T-helper 1 cell treated with Interleukin-12 subunit alpha and Interleukin-12 subunit beta and Interleukin-4 antibody, amounts not matched to agents 30 ng/mL and 1 ng/mL, for 36 hours (primary cell): ENCODE measurements around the gene DIAPH2. TPM values are rescaled to one million over a fixed set of nuclear protein-coding genes. Genes with fewer than 3 reads are reported as not detected.

Experiments
- intact Hi-C: fragments of 100-400 bp; cut with micrococcal nuclease; formaldehyde crosslinking; loops from one replicate; pipeline ENCODE4 v1.15.1; 2024
- total RNA-seq: library from RNA; stranded (reverse); gene quantifications from 2 replicates; pipeline ENCODE4 v1.2.3, GENCODE V29; 2022

The DIAPH2 gene
- total RNA-seq, 1 donor from 2014 or later = 10.8 TPM

DNA sequence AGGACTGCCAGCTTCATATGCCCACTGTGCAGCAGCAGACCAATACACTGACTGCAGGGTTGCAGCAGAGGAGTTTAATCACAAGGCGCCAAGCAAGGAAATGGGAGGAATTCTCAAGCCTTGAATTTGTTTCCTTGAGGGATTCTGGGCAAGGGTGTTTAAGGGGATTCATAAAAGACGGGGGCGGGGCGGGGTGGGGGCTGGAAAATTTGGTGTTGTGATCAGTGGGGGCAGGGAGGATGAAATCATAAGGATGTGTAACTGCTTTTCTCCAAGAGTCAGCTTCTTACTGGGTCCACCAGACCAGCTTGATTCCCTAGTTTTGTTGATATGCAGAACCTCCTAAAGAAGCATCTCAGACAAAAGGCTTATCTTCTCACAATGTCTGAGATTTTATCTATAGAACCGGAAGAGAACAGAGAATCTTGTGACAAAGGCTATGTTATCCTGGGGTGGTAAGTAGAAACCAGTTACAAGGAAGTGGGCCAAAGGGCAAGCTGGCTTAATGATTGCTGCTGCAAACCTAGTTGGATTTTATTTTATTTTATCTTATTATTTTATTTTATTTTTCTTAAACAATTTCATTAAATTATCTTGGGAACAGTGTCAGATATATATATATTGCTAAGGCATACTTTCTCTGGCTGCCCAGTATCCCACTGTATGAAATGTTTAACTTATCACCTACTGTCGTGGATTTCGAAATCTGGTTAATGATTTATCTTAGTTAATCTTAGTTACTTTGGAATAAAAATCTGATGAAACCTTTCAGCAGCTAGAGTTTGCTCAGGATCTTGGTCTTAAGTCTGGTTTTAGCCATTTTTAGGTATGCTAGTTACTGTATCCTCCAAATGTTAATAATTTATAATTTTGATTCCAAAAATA, 475.5 kb downstream of the DIAPH2 start:
- intact Hi-C loops = no loop called here

DNA sequence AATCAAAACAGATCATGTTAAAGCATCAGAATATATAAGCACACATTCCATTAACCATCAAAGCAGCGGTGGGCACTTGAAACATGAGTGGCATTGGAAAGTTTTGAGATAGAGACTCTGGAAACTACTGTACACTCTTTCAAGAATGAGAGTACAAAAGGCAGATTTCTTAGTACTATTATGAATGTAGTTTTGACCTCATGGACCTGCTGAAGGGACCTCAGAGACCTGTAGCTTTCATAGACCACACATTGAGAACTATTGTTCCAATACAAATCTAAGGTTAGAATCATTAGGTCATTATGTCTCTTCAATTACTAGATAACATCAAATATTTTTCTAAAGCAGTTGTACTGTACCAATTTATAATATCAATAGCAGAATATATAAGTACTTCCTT, 482.7 kb downstream of the DIAPH2 start:
- intact Hi-C loops = no loop called here

DNA sequence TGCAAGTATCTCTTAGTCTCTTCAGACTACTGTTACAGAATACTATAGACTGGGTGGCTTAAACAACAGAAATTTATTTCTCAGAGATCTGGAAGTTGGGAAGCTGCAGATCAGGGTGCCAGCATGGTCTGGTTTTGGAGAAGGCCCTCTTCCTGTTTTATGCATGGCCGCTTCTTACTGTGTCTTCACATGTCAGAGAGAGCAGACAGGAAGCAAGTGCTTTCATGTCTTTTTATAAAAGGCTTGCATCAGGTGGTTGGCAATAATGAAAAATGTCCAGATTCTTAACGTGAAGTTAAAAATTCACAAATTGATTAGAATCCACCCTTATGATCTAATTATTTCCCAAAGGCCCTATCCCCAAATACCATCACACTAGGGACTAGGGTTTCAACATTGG, 484.0 kb downstream of the DIAPH2 start:
- intact Hi-C loops = no loop called here

DNA sequence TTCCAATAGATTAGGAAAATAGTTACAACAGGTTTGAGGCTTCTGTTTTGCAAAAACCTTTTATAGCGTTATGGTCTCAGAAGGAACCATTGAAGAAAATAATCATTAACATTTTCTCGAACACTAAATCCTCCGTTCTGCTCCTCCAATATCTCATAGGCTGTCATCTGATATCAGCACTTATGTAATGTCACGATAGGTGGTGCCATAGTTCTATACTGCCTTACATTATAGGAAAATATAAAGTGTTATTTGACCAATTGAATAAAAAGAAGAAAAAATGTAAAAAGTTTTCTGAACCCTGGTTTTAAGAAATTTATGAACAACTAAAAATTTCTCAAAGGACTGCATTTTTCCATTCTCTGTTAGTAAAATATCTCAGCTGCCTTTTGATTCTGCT, 490.5 kb downstream of the DIAPH2 start:
- intact Hi-C loops = no loop called here

DNA sequence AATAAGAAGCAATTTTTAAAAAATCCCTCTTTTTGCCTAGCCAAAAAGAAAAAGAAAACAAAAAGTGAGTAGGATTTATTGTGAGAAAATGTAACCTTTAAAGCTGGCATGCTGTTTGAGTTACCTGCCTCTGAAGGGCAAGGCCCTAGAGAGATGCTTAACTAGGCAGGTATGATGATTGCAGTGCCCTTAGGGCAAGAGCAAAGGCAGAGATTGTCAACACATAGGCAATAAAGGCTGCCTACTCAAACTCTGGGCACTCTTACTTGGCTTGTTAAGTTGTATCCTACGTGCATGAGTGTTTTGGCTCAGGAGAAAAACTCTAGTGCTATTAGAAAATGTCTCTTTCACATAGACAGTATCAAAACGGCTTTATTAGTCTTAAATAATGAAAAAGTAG, 505.0 kb downstream of the DIAPH2 start:
- intact Hi-C loops = no loop called here

DNA sequence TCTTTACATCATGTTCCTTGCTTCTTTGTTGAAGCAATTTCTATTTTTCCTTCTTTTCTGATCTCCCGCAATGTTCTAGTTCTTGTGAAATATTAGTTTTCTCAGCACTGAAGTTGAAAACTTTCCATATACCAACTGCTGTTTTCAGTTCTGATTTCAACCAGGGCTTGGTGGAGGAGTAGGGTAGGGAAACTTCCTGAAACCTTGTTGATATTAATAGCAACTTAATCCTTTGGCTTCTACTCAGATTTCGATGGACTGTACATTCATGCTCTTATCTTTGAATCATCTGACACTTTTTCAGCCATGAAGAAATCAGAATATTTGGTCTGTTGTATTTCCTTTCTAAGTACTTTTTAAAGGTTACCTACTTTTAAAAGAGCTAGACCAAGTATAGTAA, 514.9 kb downstream of the DIAPH2 start:
- intact Hi-C loops = no loop called here

DNA sequence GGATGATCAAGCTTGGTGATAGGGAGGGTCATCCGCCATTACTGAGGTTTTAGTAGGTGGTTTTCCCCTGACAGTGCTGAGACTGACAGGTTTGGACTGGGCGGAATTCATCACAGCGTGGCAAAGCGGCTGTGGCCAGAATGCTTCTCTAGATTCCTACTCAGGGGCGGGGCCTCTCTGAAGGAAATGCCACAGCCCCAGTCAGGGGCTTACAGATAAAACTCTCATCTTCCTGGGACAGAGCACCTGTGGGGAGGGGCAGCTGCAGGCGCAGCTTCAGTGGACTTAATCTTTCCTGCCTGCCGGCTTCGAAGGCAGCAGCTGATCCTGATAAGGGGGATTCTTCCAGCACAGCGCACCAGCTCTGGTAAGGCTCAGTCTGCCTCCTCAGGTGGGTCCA, 515.8 kb downstream of the DIAPH2 start:
- intact Hi-C loops = no loop called here

DNA sequence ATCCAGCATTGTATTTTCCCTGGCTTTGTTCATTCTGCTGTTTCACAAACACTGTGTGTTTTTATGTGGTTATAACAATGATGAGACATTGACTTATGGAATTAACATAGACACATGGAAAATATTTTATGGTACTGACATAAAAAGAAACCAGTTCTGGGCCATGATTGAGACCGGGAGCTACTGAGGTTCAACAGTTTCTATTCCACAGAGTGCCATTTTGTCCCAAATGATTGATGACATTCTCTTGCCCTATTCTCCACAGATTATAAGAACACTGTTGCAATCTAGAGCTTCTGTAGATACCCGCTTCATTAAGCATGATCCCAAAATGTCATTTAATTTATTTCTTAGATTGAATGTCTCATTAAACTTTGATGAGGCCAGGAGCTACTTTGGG, 525.9 kb downstream of the DIAPH2 start:
- intact Hi-C loops = no loop called here

DNA sequence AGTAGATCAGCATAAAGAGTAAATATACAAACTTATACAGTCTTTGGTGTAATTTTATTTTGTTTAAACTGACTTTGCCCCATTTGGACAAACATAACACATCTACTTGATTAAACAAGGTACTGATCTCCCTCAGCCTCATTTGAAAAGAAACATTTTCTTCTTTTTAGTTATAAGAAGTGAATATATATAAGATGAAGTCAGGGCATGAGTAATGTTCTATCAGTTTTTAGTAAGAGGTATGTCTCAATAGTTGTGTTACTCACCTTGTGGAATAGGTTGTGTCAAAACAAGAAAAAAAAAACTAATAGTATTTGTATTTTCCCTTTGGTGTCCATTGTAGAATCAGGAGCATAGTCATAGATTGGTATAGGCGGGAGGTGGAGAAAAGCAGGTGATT, 526.4 kb downstream of the DIAPH2 start:
- intact Hi-C loops = no loop called here

DNA sequence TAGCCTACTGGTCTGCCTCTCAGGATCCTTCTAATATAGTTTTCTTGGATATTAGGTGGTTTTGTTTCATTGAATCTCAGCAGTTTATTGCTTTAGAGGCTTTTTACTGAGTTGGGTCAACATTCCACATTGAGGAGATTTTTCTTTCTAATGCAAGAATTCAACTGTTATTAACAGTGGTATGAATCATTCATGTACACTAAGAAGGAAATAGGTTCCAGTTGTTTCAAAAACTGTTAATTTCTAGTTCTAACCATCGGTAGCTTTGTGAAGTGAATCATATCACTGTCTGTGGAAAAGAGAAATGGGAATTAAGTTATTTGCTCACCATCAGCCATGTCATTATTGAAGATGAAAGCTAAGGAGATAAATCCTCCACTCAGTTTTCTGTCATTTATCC, 530.5 kb downstream of the DIAPH2 start:
- intact Hi-C loops = no loop called here

DNA sequence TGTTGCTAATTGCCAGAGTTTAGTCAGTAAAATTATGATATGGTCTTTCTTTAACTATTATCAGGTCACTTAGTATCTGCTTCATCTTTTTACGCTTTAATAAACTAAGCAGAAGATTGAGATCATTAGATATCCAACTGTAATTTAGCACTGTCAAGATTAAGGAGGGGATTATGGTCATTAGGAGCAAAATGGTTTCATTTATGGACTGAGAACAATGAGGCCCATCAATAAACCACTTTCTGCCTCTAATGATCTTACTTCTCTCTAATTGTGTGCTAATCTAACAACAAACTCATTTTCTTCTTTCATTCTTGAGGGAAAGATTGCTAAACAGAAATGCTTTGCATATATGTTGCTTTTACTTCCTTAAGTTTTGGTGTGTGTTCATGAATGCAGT, 539.5 kb downstream of the DIAPH2 start:
- intact Hi-C loops = no loop called here

DNA sequence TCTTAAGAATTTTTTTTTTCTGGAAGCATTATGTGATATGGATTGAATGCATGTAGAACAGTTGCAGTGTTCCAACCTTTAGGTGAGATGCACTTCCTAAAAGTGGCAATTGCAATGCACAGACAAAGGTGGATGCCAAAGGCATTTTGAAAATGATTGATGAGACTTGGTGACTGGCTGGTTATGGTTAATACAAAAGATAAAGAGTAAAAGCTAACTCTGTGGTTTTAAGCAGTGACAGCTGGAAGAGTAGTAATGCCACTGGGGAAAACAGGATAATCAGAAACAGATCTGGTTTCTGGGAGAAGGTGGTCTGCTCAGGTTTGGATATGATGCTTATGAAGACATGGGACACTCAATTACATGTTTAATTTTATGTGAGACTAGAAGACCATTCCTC, 544.7 kb downstream of the DIAPH2 start:
- intact Hi-C loops = no loop called here

DNA sequence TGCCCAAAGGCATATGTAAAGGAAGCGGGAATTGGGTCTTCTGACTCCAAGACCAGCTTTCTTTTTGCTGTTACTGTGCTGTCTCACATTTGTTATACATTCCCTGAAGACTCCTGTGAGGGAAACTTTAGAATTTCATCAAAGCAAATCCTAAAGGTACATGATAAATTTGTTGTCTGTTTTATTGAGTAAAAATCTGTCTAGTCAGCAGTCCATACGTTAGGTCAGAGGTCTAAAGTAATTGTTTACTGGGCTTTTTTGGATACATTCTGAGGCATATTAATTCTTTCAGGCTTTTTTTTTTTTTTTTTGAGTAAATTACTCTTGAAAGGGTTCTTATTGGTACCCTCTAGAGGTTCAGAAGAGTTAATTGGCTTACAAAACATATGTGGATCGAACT, 546.3 kb downstream of the DIAPH2 start:
- intact Hi-C loops = no loop called here

DNA sequence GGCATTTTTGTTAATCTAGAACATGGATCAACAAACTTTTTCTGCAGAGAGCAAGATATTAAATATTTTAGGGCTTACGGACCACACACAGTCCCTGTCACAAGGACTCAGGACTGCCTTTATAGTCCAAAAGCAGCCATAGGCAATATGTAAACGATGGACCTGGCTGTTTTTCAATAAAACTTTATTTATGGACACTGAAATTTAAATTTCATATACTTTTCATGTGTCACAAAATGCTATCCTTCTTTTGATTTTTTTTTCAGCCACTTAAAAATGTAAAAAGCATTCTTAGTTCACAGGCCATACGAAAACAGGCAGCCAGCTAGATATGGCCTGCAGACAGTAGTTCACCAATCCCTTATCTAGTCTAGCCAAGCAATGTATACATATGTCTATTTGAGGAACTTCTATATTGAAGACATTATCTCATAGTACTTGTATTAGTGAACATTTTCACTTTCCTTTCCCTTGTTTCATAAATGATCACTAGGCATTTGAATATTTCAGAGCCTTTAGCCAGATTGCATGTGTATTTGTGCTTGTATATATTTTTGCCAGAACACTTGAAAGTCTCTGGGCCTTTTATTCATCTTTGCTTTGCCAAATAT, 549.9 kb downstream of the DIAPH2 start:
- intact Hi-C loops = no loop called here

DNA sequence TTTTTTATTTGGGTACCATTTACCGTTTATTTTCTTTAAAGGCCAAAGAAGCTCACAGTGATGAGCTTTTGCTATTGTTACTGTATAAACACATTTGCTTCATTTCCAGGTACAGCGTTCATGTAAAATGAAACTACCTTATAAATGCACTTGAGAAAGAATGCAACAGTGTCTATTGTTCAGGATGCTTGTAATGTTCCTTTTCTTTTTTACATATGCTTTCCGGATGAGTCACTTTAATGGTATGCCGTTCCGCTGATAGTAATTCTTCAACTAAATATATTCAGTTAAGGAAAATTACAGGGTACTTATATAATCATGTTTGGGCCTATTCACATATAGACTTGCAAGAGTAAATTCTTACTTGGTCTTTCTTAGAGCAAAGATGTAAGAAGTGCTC, 554.0 kb downstream of the DIAPH2 start:
- intact Hi-C loops = no loop called here

DNA sequence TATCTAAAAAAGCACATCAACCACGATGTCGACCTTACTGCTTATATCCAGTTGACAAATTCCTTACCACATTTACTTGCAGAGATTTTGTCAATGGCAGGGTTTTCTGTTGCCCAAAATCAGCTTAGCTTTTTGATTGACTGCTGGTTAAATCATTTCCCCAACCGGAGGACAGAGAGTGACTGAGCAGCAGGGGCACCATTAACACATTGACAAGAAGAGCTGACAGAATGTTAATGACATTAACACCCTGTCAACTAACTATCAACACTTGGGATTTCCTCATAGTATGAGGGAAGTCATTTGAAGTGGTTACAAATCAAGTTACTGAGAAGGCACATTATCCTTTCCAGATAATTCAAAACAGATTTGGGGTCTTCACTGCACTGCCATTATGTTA, 567.5 kb downstream of the DIAPH2 start:
- intact Hi-C loops = no loop called here

DNA sequence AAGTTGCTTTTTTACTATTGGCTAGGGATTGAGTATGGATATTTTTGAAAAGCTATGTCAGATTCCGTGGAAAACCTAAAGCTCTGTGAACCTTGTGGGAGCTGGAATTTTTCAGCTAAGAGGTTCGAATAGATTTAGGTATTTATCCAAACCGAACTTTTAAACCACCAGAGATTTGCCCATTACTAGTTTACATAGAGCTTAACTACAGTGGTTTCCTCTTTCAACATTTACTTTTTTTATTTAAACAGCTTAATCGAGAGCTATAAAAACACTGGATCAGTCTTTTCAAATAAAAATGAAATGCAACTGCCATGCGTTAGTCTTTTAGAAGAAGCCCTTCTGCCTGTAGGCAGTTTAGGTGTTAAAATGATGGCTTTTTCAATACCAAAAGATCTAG, 576.0 kb downstream of the DIAPH2 start:
- intact Hi-C loops = no loop called here

DNA sequence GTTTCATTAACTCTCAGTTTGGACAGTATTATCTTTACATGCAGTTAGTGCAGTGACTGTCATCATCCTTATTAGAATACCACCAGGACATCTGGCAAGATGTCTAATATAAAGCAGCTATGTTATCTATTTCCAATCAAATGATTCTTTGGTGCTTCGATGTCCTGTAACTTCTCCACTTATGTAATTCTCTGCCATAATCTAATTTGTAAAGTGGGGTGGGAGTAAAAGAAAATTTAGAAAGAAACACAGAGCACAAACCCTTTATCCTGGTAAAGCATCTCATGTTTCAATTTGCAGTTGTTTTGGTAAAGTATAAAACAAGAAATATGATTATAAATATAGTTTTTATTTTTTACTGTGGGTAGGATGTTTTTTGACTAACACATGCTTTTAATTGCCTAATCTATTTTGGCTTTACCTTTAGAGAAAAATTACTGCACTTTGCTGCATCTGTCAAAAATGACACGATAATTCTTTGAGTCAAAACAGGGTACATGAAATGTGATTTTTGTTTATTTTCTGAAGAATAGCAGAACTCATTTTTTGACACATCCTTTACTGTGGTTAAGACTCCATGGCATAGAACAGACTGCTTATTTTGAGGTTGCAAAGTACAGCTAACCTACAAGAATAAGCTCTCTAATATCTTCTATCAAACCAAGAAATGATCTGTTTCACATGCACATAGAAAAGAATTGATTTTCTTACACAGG, 581.9 kb downstream of the DIAPH2 start:
- intact Hi-C loops = no loop called here

DNA sequence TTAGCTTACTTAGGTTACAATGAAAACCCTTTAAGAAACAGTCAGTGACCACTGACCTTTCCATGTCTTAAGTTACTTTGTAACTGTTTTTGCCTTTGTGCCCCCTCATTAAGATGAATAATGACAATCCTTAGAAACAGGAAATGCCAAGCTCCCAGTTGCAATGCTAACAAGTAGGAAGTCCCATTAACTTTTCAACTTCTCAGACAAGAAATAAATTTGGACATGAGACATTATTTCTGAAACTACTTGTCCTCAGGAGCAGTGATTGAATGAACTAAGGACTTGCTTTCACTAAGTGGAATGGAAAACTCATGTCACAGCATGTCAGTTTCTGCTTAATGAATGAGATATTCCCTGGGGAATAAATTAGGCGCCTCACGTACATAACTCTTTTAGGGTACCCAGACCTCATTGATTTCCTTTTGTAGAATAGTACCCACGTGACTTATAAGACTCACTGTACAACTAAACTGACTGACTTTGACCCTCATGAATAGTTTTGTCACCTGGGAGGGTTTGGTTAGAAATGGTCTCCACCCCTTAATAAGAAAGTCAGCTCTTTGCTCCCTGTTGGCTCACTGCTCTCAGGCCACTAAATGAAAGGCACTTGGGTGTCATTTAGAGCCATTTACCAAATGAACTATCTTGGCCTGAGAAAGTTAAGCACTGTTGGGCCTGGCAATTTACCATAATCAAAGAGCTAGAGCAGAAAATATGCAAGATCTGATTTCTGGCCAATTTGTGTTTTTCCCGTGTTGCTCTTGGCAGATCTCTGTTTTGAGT, 582.9 kb downstream of the DIAPH2 start:
- intact Hi-C loops = no loop called here

DNA sequence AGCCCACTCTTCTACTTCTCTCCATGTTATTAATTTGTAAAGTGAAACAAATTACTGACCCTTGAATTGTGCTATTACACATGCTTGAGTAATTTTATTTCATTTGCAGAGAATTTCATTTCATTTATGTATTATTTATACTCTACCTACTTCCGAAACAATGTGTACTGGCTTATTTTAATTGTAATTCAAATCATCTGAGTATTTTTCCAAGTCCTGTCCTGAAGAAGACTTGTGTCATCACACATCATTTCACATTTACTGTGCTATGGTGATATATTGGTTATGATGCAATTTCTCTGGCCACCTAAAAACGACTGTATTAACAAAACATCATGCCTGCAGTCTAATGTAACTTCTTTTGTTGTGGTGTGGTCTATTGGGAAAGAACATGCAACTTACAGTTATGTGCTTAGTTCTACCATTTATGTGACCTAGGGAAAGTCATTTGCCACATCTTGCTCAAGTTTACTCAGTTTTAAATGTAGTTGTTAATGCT, 583.6 kb downstream of the DIAPH2 start:
- intact Hi-C loops = no loop called here

DNA sequence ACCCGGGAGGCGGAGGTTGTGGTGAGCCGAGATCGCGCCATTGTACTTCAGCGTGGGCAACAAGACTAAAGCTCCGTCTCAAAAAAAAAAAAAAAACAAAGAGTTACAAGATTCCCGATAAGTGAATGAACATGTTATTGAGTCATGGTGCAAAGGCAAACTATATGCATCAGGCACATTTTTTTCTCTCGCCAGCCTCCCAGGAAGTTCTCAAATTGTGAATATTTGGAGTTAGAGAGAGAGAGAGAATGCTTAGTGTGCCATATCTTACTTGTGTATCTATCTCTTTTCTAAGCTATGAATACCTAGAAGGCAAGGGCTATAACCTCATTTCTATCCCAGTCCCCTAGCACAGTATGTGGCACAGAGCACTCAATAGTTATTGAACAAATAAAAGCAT, 599.9 kb downstream of the DIAPH2 start:
- intact Hi-C loops = no loop called here
